GM18909 (cell line): ENCODE results near the gene TRAPPC13.
"Not testable (repeated sequence)": the region's sequence is repeated elsewhere in the genome, so short reads cannot be mapped to it uniquely, and the experiment has no call there.

Experiments
- ATAC-seq: cut with Tn5 transposase; IDR thresholded peaks from one replicate; pipeline ENCODE4 v1.9.1; 2021; ENCODE audit warnings: mild to moderate bottlenecking; ENCODE audit not compliant: unreplicated experiment, poor library complexity

Gene TRAPPC13

DNA sequence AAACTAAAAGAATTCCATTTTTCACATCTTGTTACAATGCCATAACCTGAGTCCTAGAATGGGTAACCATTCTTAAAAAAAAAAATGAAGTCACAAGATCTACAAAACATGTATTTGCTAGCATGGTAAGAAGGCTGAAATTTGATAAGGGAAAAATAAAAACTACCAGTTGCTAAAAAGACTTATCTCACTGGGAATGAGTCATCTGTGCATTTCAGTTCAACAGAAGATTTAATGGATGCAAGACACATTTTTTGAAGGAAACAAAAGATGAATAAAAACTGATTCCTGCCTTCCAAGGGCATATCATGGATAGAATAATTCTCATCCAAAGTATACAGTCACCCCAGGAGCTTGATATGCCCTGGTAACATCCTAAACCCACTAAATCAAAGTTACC lies 49.9 kb downstream of the TRAPPC13 start:
- ATAC-seq, result no peak

DNA sequence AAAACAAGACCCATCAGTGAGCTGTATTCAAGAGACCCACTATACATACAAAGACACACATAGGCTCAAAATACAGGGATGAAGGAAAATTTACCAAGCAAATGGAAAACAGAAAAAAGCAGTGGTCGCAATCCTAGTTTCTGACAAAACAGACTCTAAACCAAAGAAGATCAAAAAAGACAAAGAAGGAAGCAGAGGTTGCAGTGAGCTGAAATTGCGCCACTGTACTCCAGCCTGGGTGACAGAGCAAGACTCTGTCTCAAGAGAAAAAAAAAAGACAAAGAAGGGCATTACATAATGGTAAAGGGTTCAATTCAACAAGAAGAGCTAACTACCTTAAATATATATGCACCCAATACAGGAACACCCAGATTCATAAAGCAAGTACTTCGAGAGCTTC lies 51.2 kb downstream of the TRAPPC13 start:
- ATAC-seq, result not testable (repeated sequence)

DNA sequence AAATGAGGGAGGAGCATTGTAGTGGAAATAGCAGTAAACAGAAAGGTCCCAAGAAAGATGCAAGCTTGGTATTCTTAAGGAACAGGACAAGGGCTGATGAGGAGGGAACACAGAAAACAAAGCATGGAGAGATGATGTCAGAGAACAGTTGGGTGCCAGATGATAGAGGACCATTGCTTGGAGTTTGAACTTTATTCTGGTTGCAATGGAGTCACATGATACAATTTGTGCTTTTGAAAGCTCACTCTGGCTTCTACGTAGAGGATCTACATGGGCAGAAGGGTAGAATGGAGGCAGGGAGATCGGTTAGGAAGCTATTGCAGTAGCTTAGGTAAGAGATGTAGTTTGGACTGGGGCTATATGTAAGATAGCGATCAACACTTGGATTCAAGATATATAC lies 57.3 kb downstream of the TRAPPC13 start:
- no peak for ATAC-seq

DNA sequence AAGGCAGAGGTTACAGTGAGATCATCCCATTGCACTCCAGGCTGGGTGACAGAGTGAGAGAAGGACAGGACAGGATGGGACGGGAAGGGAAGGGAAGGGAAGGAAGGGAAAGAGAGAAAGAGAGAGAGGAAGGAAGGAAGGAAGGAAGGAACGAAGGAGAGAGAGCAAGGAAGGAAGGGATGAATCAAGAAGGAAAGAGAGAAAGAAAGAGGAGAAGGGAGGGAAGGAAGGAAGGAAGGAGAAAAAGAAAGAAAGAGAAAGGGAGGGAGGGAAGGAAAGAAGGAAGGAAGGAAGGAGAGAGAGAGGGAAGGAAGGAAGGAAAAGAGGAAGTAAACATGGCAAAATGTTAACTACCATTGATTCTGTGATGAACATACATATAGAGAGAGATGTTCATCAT lies 68.3 kb downstream of the TRAPPC13 start:
- ATAC-seq, result no peak

DNA sequence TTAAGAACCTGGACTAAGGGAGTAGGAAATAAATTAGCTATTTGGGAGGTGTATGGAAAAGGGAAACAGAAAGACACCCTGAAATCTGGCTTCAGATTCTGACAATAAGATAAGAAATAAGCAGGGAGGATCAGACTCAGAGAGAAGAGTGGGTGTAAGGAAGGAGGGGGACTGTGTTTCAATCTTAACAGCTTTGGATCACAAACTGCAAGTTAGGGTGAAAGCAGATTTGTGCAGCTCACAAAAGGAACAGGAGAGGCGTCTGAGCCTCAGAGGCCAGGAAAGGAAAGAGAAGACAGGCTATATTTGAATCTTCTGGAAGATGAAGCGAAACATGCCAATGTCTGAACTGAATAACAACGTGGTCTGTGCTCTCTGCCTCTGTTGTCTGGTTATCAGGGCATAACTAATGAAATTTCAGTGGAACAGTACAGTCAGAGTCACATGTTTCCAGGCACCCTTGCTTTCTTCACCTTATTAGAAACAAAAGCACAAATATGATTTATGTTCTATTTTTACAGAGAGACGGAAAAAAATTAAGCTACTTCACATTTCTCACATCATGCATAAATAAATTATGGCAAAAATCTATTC lies 70.4 kb downstream of the TRAPPC13 start:
- no peak for ATAC-seq

DNA sequence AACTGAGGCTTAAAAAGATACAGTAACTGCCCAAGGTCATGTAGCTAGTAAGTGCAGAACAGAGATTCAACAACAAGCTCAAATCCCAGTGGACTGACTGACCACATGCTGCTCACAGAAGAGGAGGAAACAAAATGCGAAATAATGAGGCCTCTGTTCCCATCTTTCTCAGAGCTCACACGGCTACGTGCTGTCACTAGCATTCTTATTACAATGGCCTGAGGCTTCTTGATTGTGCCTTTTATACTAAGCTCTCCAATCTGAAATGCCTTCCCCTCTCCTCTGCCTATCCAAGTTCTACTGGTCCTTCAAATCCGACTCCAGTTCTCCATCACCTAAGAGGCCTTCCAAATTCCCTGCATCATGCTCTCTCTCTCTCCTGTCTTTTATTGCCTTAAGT lies 71.1 kb downstream of the TRAPPC13 start:
- ATAC-seq, result no peak

DNA sequence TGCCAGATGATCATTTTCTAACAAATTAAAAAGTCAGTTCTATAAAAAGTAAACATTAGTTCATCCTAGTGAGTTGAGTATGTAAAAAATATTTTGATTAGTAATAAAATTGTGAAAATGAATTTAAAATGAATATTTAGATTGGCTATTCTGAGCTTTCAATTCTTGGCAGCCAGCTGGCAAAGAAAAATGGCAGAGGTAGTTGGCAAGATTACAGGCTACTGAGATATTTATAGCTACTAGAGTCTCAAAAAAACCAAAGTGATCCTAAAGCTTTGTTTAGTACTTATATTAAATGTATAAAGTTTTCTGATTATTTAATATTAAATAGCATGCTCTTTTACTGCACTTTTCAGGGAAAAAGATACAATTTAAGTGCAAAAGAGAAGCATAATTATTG lies 72.1 kb downstream of the TRAPPC13 start:
- no peak for ATAC-seq

DNA sequence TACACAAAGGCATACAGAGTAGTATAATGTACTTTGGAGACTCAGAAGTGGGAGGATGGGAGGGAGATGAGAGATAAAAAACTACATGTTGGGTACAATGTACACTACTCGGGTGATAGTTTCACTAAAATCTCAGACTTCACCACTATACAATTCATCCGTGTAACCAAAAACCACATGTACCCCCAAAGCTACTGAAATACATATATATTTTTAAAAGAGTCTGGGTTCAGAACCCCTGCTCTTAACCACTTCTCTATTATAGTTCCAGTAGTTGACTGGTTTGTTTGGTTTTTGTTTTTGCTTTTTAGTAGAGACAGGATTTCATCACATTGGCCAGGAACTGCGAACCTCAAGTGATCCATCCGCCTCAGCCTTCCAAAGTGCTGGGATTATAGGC lies 74.5 kb downstream of the TRAPPC13 start:
- ATAC-seq, result peak; percentile 61

DNA sequence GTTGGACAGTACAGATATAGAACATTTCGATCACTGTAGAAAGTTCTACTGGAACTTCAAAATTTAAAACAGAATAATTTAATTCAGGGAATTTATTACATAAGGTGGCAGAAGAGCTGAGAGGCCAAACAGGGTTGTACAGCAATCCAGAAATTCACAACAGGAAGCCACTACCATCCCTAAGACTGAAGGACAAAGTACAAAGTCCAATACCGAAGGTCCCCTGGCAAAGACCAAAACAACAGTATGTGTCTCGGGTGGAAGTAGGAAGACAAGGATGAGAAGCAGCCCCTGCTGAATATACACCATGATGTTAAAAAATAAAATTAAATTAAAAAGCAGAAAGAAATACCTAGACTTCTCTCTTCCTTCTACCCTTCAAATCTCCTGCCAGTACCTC lies 77.2 kb downstream of the TRAPPC13 start:
- ATAC-seq, result no peak

DNA sequence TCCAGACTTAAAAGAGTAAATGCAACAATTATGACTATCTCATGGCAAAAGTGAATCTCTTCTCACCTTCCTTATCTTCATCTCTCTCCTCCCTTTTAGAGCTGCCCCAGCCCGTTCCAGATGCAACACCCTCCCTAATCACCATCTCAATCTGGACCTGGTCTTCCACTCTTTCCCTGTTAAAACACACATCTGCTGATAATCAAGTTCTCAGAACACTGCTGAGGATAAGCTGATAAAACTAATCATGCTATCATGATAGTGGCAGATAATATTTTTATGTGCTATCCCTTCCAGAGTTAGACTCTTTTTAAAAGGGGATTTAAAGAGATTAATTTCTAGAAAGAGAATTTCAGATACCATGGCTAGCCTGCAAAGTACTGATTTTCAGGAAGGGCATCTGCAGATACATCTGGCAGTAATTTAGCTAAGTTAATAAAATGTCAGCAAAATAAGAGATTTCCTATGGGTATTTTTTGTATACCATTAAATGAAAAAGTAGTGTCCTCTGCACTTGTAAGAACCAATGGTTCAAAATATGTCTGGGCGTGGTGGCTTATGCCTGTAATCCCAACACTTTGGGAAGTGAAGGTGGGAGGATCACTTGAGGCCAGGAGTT lies 79.9 kb downstream of the TRAPPC13 start:
- ATAC-seq, result no peak

DNA sequence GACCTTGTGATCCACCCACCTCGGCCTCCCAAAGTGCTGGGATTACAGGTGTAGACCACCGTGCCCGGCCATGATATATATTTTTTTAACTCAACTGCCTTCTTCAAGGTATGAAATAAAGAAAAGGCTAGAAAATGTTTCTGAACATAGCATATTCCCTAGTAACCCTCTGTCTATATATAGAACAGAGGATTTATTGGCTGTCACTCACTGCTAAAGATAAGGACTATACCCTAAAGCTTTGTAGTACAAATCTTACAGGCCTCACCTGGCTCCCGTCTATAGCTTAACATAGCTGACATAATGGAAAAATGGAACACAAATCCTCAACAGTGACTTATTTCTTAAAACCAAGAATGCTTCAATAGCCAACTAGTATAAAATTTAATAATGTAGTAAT lies 82.8 kb downstream of the TRAPPC13 start:
- ATAC-seq, result no peak

DNA sequence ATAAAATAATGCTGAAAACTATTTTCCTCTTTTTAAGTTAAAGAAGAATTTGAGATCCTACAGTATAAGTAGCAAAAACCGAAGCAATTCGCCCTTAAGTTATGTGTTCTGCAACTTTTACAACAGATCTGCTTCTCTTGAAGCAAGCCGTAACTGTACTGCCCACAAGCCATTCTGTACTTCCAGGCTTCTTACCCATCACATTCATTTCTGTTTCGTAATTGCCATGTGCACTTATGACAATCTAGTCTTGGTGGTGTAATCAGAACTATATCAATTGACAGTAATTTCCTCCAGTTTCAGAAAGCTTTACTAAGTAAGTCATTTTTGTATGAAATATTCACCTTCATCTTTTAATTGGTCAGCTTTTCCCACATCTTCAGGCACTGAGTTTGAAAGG lies 83.3 kb downstream of the TRAPPC13 start:
- no peak for ATAC-seq
